Uterine smooth muscle cell (primary cell): ENCODE measurements around the gene ZFAND5. TPM values are rescaled to one million over a fixed set of nuclear protein-coding genes. Genes with fewer than 3 reads are reported as not detected.

ENCODE experiments used
- total RNA-seq: library from RNA; depleted of rRNA; stranded (reverse); fragments of >200 nt; gene quantifications from 2 replicates; pipeline ENCODE4 v1.2.3, GENCODE V29; 2014

The ZFAND5 gene, protein sequence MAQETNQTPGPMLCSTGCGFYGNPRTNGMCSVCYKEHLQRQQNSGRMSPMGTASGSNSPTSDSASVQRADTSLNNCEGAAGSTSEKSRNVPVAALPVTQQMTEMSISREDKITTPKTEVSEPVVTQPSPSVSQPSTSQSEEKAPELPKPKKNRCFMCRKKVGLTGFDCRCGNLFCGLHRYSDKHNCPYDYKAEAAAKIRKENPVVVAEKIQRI
- 96.8 and 113 TPM in 2 replicates for total RNA-seq

DNA sequence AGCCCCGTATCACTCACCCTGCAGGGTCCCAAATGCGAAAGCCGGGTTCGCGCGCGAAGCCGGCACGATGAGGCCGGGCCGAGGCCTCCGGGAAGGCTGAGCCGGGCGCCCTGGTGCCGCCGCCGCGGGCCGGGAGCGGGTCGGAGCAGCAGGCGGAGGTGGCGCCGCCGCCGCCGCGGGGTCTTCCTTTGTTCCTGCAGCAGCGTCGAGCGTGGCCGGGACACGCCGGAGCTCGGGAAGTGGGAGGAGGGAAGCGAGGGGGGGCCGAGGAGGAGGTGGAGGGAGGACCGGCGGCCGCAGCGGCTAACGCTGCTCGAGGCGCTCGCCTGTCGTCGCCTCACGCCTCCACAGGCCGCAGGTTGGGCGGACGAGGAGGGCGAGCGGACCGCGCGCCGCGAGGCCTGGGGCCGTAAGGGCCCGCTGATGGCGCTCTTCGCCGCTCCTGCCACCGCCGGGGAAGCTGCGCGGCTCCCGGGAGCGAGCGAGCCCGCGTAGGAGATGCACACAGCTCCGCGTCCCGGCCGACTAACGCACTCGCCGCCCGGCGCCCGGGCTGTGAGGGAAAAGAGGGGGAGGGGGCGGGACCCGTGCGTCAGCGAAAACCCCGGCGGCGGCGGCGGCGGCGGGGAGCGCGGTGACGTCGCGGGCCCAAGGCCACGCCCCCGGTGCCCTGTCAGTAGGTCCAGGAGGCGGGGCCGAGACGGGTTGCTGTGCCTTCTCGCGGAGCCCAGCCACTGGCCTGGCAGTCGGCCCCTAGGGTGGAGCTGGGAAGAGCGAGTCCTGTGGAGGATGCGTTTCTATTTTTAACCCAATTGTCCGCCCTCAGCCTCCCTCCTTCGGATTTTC, at the start of gene ZFAND5:
ZFAND5 (minus strand) TSS at position 530 of the 846 bp plus-strand sequence. CDS start 4,430 bp downstream, outside the sequence.

Other genes starting within 250 kb of the ZFAND5 start
- 0.11 TPM in 1 of 2 replicates, not detected in the other for gene GDA, start 215.8 kb downstream of the ZFAND5 start, total RNA-seq
- gene TMC1, start 156.4 kb upstream of the ZFAND5 start, total RNA-seq = 0.62 and 2.1 TPM in 2 replicates